Activated CD8-positive, alpha-beta memory T cell treated with anti-CD3 and anti-CD28 coated beads for 4 hours (primary cell): Measurements from ENCODE around the gene XRCC4.
"Not testable (repeated sequence)": the region's sequence is repeated elsewhere in the genome, so short reads cannot be mapped to it uniquely, and the experiment has no call there.

Experiments
- DNase-seq, 2 donors: peaks; one replicate each; pipeline ENCODE4 v3.0.0-alpha.2; 2020; ENCODE audit warnings: low read depth in 2 of 2

XRCC4 gene

DNA sequence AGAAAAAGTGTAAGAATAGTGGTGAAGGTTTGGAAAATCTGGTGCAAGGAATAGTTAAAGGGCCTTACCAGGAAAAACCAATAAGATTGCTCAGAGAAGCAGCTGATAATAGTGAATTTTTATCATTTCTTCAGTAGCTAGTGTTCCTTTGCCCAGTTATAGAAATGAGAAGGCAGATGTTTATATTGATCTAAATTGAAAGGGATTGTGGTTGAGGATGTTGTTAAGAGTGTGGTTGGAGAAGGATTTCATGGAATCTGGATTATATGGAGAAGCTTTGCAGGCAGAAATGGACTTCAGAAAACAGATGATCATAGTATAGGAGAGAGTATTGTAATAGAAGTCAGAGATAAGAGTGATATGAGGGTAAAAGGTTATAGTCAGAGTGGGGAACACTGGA, 102.6 kb downstream of the XRCC4 start:
- no peak for DNase-seq

DNA sequence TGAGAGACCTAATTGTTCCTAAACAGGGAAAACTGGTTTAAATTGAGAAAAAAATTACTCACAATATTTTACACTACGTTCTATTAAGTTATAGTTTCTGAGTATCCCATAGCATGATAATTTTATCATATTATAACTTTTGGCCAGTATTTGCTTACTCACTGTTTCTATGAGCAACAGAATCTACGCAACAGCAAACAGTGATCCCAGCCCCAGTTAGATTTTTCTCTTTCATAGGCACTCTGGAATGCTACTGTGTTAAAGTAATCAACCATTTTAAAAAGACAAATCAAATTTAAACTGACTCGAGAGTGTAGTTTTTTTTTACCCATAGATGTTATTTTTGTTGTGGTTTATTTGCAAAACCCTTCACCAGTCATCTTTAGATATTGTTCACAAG, 107.2 kb downstream of the XRCC4 start:
- DNase-seq, result no peak

DNA sequence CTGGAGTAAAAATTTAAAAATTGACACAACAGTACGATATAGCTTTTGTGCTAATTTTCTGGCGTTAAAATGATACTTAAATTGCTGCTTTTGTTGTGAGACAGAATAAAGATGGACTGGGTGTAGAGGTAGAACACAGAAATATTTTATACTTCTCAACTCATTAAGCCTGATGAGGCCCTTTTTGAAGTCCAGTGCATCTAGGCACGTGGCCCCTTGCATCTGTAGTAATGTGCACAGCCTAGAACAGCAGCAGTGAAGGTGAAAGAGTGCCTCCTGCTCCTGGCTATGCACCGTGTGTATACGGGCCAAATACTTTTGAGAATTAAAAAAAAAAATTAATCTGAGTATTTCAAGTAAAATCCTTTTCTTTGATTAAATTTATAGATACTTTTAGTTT, 115.6 kb downstream of the XRCC4 start:
- no peak for DNase-seq

DNA sequence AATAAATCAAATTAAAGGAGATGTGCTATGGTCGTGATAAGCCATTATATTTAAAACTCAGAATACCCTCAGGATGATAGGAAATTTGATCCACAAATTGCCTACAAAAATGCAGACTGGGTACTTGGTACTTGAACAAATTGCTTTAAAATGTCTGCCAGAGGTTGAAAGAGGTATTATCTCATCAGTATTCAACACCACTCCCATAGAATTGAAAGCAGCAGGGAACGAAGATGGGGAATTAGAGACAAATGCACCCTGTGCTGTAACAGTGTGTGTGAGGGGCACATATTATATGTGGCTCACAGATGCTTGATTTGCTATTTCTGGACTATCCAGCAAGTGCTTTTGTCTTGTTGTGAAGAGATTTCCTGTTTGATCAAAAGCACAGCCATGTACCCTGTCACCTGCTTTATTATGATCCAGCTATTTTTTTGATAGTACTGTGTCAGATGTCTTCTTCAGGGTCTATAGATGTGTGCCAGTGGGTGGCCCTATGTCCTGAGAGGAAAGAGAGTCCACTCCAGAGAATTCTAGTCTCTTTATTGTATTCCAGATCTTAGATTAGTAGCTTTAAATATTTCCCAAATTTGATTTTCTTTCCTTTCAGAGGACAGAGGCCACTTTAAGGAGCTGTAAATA, 120.1 kb downstream of the XRCC4 start:
- DNase-seq, result no peak

- DNase-seq, result no peak
Measured at GRCh38 chr5:83199126-83199525, 121.8 kb downstream of the XRCC4 start.

DNA sequence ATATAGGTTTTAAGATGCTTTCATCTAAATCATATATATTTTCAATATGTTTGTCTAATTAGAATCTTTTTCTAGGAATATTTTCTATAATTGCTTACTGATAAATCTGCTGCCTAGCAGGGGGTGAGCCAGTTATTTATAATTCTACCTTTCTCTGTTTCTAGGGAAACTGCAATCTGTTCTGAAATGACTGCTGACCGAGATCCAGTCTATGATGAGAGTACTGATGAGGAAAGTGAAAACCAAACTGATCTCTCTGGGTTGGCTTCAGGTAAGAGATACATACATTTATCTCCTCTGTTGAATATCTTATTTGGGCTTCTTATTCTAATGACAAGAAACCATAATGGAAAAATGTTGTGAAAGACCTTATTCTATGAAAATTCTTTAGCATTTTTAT, 127.3 kb downstream of the XRCC4 start:
- DNase-seq, result no peak

GRCh38 chr5:83209963-83210362, 132.6 kb downstream of the XRCC4 start:
- DNase-seq, result no peak

DNA sequence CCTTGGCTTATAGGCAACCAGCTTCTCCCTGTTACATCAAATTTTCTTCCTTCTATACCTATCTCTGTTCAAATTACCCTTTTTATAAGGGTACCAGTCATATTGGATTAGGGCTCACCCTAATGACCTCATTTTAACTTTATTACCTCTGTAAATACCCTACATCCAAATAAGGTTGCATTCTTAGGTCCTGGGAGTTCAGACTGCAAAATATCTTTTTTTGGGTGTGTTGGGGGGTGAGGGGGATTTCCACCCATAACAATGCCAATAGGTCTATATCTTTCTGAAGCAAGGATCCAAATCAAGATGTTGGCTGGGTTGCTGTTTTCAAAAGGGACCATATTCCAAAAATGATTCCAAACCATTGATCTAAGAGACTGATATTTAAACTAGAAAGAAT, 141.7 kb downstream of the XRCC4 start:
- no peak for DNase-seq

GRCh38 chr5:83219495-83219894, 142.1 kb downstream of the XRCC4 start:
- DNase-seq, result no peak

- DNase-seq, result no peak
Measured at GRCh38 chr5:83220331-83220730, 143.0 kb downstream of the XRCC4 start.

DNA sequence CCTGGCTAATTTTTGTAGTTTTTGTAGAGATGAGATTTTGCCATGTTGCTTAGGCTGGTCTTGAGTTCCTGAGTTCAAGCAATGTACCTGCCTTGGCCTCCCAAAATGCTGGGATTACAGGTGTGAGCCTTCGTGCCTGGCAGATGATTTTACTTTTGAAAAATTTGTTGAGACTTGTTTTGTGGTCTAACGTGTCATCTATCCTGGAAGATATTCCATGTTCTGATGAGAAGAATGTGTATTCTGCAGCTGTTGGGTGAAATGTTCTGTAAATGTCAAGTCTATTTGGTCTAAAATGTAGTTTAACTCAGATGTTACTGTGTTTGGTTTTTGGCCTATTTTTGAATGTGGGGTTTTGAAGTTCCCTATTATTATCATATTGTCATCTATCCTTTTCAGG, 145.6 kb downstream of the XRCC4 start:
- DNase-seq, result no peak

DNA sequence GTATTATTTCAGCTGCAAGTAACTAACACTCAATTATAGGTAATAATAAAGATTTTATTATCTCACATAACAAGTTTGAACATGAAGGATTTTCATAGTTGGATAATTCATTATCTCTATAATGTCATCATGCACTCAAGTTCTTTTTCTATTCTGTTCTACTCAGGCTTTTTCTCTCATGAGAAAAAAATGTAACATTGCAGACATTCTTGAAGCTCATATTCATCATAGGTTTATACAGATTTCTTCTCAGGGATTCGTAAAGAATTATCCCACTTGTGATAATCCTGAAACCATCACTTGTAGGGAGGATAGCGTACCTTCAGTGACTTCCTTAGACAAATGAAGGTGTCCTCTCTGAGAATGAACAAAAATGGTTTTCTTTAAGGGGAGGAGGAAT, 150.3 kb downstream of the XRCC4 start:
- DNase-seq, result no peak

- no peak for DNase-seq
Measured at GRCh38 chr5:83230511-83230910, 153.2 kb downstream of the XRCC4 start.

- no peak for DNase-seq
Measured at GRCh38 chr5:83244516-83244915, 167.2 kb downstream of the XRCC4 start.

DNA sequence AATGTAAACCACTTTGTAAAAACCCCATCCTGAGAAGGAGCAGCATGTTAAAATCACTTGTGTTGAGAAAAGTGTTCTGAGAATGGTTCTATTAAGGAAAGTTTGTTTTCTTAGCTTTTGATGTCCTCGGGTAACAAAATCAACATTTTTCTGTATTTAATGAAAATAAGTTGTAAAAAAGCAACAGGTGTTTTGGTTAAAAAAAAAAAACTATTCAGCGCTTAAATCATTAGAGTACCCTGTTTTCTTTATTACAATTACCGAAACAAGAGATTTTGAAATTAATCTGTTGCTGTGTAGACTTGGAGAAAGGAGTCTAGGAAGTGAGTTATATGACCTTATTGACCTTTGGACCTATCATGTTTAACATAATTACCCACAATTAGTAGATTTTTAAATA, 167.7 kb downstream of the XRCC4 start:
- DNase-seq, result no peak

GRCh38 chr5:83246071-83246470, 168.7 kb downstream of the XRCC4 start:
- DNase-seq, result no peak

DNA sequence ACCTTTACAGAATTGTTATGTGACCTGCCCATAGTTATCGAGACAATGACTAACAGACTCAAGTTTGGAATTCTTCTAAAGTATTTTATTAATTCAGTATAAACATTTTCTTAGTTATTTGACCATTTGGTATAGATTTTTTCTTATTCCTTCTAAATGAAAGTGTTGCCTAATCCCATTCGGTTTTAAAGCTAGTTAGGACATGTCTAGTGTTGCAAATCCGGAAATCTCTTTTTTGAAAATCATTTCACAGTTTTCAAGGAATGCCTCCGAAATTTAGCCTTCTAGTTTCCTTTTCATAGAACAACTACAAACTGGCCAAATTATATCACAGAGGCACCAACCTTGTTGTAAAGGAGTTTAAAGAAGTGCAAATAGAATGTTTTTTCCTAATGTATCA, 171.8 kb downstream of the XRCC4 start:
- DNase-seq, result no peak

DNA sequence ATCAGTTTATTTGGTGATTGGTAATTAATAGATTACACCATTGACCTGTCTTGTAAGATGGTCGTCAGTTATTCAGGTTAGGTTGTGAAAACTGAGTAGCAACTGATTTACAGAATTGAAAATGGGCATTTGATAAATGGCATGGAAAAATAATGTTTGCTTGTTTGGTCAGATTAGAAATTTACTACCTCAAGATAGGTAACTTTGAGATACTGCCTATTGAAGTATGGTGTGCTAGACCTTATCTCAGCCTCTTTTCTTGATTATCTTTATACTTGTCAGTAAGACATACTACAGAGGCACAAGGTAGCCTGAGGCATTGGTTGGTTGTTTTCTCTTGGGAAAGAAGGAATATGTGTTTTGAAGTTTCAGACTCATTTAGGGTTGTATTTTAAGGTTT, 174.5 kb downstream of the XRCC4 start:
- no peak for DNase-seq

- DNase-seq, result no peak
Measured at GRCh38 chr5:83253720-83254119, 176.4 kb downstream of the XRCC4 start.

DNA sequence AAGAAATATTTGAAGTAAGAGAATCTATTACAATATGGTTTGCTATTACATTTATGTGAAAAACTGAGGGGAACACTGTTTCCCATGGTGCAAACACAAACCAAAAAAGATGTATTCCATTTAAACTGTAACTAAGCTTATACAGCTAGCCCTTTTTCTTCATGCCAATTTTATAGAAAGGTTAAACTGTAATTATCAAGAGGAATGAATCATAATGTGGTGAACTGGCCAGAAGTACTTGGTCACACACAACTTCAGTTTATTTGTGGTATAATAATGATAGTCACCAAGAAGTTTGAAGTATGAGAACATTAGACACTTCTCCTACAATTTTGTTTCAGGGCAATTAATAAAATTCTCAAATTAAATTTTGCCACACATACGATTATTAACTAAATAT, 177.9 kb downstream of the XRCC4 start:
- DNase-seq, result no peak

GRCh38 chr5:83256091-83256780, 178.9 kb downstream of the XRCC4 start:
- no peak for DNase-seq

DNA sequence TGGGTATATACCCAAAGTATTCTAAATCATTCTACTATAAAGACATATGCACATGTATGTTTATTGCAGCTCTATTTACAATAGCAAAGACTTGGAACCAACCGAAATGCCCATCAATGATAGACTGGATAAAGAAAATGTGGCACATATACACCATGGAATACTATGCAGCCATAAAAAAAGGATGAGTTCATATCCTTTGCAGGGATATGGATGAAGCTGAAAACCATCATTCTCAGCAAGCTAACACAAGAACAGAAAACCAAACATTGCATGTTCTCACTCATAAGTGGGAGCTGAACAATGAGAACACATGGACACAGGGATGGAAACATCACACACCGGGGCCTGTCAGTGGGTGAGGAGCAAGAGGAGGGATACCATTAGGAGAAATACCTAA, 180.3 kb downstream of the XRCC4 start:
- DNase-seq, result not testable (repeated sequence)

DNA sequence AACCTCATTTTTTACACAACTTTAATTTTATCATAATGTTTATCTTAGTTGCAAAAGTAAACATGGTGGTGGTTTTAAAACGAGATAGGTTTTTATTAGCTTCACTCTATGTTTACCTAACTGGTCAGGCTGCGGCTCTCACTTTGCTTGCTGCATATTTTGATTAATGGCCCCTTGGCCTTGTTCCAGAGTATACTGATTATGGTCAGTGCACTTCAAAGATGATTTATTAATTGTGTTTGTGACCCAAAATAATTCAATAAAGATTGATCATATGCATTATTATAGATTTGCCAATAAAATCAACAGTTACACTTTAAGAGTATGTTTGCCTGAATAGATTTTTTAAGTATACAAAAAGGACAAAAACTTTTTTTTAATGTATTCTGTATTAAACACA, 188.0 kb downstream of the XRCC4 start:
- DNase-seq, result no peak

DNA sequence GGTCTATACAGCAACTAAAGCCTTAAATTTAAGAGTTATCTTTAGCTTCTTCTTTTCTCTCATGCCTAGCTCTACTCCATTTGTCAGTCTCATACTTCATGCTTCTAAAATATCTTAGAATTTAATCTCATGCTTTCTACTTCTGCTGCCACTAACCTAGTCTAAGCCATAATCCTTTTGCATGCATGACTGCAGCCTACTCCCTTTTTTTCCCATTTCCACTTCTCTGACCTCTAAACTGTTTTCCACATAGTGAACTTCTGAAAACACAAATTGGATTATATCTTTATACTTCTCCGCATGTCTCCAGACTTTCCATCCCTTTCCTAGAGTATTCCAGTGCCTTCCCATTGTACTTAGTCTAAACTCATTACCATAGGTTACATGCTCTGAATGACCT, 193.0 kb downstream of the XRCC4 start:
- DNase-seq, result no peak
